T-helper 2 cell (primary cell): ENCODE results near the gene C19orf38.
"Not testable (repeated sequence)": the region's sequence is repeated elsewhere in the genome, so short reads cannot be mapped to it uniquely, and the experiment has no call there.

Experiments used
- DNase-seq, 5 experiments: peaks; one replicate each; pipeline versions ENCODE4 v3.0.0 to v3.0.0-alpha.2; 2012 to 2022

The C19orf38 gene

GRCh38 chr19:10852098-10852800 is 4.0 kb downstream of the C19orf38 start:
- no peak for DNase-seq

GRCh38 chr19:10852941-10853340 is 4.7 kb downstream of the C19orf38 start:
- DNase-seq = no peak

DNA sequence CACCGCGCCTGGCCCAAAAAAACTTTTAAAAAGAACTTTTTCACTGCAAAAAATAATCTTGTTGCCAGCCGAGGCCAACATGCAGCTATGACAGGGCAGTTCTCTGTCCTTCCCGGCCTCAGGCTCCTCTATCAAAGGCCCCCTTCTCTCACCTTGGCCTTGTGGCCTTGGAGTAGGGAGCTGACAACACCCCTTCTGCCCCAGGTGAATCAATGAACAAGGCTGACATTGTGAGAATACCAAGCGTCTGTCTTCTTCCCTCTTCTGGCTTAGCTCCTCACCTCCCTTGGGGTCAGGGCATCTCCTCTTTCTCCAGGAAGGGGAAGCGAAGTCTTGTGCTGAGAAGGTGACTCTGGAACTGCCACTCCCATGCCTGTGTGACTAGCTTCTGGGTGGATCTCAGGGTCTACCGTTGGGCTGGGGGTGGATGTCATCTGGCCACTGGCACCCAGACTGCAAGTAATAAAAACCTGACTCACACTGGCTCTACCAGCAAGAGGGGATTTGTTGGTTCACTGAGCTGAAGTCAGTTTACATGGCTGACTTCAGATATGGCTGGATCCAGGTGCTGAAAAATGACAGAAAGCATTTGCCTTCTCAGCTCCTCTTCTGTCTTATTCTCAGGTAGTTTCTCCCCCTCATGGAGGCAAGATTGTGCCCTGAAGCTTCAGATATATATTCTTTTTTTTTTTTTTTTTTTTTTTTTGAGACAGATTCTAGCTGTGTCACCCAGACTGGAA is 6.3 kb downstream of the C19orf38 start:
- no peak for DNase-seq

DNA sequence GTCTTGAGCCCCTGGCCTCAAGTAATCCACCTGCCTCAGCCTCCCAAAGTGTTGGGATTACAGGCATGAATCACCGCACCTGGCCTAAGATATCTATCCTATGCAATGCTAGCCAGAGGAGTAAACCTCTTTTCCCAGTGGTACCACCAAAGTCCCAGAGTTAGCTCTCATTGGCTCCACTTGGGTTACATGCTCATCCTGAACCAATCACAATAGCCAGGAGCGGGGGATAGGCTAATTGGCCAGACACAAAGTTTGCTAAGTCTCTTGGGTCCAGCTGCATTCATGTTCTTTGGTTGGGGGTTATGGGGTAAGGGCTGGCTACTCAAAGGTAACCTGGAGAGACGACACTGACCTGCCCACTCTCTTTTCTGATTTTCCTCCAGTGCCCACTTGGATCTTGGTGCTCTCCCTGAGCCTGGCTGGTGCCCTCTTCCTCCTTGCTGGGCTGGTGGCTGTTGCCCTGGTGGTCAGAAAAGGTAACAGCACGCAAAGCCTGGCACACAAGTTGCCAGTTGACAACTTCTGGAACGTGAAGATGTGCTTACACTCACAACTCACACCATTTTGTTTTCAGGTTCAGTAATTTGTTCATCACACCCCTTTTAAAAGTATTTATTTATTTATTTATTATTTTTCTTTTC is 7.8 kb downstream of the C19orf38 start:
- peak in 1 of 5 experiments; percentile 54 for DNase-seq

- DNase-seq = not testable (repeated sequence)
Measured at GRCh38 chr19:10856899-10857298, 8.7 kb downstream of the C19orf38 start.

- no peak for DNase-seq
Measured at GRCh38 chr19:10858204-10858828, 10.1 kb downstream of the C19orf38 start.

DNA sequence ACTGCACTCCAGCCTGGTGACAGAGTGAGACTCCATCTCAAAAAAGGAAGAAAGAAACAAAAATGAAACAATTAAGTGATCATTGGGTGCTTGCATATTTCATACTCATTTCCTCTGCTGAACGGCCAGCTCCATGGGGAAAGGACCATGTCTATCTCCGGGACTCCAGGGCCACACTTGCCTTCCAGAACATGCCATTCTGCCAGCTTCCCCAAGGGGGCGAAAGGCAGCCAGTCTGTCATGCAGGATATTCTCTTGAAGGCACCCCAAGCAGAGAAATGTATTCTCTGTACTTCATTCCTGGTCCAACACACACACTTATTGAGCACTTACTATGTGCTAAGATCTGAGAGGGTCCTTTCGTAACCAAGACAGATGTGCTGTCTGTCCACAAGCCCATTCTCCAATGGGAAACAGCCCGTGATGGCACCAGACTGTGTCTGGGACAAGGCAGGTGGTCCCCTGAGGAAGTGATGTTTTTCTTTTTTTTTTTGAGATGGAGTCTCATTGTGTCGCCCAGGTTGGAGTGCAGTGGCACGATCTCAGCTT is 13.0 kb downstream of the C19orf38 start:
- peak in 2 of 5 experiments; percentile 8 to 48 for DNase-seq

- DNase-seq = no peak
Measured at GRCh38 chr19:10862561-10863106, 14.4 kb downstream of the C19orf38 start.

GRCh38 chr19:10863107-10863717 is 15.0 kb downstream of the C19orf38 start:
- no peak for DNase-seq

DNA sequence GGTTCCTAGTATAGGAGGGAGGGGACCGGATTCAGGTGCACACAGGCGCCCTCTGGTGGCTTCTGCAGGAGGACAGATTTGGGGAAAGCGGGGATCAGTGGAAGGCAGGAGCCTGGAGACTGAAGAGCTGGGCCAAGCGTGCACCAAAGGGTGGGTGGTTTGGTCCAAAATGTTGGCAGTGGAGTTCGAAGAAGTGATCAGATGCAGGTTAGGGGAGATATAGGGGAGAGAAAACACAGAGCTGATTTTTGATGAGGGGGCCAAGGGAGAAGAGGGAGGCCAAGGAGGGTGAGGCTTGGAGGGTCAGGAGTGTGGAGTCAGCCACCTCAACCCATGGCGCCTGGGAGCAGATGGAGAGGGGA is 16.3 kb downstream of the C19orf38 start:
- DNase-seq = peak; percentile 59 to 82 (median 70)

DNA sequence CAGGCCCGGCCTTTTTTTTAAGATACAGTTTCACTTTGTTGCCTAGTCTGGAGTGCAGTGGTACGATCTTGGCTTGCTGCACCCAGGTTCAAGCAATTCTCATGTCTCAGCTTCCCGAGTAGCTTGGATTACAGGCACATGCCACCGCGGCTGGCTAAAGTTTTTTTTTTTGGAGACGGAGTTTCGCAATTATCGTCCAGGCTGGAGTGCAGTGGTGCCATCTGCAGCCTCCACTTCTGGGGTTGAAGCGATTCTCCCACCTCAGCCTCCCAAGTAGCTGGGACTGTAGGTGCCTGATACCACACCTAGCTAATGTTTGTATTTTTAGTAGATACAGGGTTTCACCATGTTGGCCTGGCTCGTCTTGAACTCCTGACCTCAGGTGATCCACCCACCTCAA is 18.3 kb downstream of the C19orf38 start:
- DNase-seq = no peak

DNA sequence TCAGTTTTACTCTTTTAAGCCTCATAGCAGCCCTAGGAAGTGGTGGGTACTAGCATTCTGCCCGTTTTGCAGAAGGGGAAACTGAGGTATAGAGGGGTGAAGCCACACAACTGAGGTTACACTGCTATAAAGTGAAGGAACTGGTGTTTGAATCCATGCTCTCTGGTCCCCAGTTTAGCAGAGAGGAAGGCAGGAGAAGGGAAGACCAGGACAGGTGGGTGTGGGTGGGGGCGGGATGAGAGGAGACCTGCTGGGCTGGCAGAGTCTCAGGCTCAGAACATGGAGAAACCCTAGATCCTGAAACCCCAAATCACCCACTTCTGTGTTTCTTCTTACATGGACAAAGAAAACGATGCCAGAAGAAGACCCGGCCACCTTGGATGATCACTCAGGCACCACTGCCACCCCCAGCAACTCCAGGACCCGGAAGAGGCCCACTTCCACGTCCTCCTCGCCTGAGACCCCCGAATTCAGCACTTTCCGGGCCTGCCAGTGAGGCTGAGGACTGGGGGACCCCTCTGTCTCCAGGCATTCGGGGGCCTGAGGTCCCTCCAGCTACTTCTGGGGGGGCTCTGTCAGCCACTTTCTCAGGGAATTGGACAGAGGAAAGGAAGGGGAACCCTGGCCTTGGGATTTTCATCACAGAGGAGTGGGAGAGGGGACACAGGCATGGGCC is 20.8 kb downstream of the C19orf38 start:
- DNase-seq = no peak

DNA sequence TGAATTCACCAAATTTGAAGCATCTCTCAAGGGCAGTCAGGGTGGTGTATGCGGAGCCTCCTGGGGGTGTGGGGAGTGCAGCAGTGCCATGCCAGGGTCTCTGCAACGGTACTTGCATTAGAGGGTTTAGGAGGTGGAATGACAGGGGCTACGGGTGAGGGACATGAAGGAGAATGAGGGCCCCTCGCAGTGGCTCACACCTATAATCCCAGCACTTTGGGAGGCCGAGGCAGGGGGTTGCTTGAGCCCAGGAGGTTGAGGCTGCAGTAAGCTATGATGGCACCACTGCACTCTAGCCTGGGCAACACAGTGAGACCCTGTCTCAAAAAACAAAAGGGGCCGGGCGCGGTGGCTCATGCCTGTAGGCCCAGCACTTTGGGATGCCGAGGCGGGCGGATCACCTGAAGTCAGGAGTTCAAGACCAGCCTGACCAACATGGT is 21.7 kb downstream of the C19orf38 start:
- not testable (repeated sequence) for DNase-seq

- no peak for DNase-seq
Measured at GRCh38 chr19:10870501-10870954, 22.3 kb downstream of the C19orf38 start.

DNA sequence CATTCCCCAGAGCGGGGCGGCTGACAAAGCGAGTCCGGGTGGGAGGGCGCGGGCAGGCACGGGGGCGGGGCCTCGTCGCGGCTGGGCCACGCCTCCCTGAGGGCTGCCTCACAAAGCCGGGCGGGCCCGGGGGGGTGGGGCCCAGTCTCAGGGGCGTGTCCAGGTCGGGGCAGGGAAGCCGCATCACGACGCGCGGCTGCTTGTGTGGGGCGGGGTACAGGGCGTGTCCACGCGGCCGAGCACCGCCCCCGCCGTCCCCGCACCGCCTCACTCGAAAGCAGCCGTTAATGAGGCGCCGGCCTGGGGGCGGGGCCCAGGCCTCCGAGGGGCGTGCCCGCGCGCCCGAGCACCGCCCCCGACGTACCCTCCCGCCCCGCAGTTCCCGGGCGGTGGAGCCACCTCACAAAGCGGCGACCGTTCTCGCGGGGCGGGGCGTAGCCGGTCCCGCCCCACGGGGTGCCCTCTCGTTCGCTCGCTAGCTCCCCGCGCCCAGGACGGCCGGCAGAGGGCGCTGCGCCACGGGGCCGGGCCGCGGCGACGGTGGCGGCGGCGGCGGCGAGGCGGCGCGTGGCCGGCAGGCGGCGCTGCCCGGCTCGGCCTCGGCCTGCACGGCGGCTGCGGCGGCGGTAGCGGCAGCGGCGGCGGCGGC is 22.9 kb downstream of the C19orf38 start, which contains the start of gene CARM1:
TSS of gene CARM1 (plus strand) at position 599 of the 649 bp plus-strand sequence. CDS start 150 bp downstream, outside the sequence.
- peak; percentile 97 to 100 (median 99) for DNase-seq

GRCh38 chr19:10871711-10872545 is 23.7 kb downstream of the C19orf38 start:
- DNase-seq = peak in 3 of 5 experiments; percentile 11 to 56 (median 44)

DNA sequence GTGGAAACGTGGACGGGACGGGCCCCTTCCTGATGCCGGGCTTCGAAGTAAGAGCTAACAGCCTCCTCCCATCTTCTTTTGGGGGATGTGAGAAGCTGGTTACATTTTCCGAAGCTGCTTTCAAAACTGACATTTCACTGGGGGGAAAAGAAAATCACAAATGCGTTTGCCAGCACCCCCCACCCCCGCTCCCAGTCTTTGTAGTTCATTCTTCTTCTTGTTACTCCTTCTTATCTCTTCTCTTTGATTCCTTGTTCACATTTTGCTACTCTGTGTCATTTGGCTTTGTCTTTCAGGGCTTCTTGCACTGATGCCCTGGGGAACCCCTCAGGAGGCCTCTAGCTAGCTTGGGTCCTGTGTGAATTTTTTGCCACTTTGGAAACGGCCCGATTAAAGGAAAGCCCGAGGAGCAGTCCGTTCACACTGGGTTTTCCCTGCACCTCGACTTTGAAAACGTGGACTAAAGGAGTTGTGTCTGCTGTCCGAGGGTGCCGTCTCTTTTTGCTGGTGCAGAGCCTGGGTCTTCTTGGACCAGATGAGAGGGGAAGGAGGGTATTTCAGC is 24.4 kb downstream of the C19orf38 start:
- peak in 2 of 5 experiments; percentile 8 to 19 for DNase-seq

- no peak for DNase-seq
Measured at GRCh38 chr19:10874024-10874423, 25.8 kb downstream of the C19orf38 start.
